Heart left ventricle (tissue), 13 donors: ENCODE data around the gene HNRNPL.
"Not testable (repeated sequence)": the region's sequence is repeated elsewhere in the genome, so short reads cannot be mapped to it uniquely, and the experiment has no call there.

Experiments used
- CTCF ChIP-seq, 12 donors: fragments of 200-600 bp; sonication (generic) in 4 of 12; IDR thresholded peaks; one replicate each; pipeline versions ENCODE4 v1.5.0 to v1.8.0; 2018 to 2022; ENCODE audit warnings: antibody characterized with exemption in 12 of 12, mild to moderate bottlenecking in 5 of 12
- POLR2A ChIP-seq, 2 donors: fragments of 450-650 bp; IDR thresholded peaks; one replicate each; pipeline ENCODE4 v1.6.1; 2017; ENCODE audit warnings: antibody characterized with exemption in 2 of 2, mild to moderate bottlenecking in 2 of 2, moderate library complexity in 2 of 2
- donor health status: ischemic (EF 13 %, LVEDD 7.1; RV severe dilation, severe dysfunction).
- donor health status: DM: no; HTN: yes; CAD: no.
- donor health status: DM: no; HTN: no; CAD: no.
- donor health status: ischemic (EF 25% LVEDD 6.9; RV normal size, moderate dysfunction).
- donor health status: ischemic (EF 25% LVEDD 5.7; RV mildly dilated, moderate dysfunction).
- donor health status: ischemic (EF 35%, LVEDD 5.7; RV mildly dilated, moderate dysfunction).
- donor health status: nonischemic (EF 11% LVEDD 7.7; RV severe dilation, severe dysfunction).
- donor health status: DM: yes; HTN: yes; CAD: no.
- donor health status: PGD.
- donor health status: ischemic (EF 29% LVEDD 5.4; RV normal size, mild dysfunction).
- donor health status: nonischemic (EF 23%, LVEDD 6.1; RV moderate dilation, normal function).

- not testable (repeated sequence) for TF ChIP-seq CTCF, POLR2A (IDR thresholded peaks at IDR 0.05)
Measured at GRCh38 chr19:38807374-38808098, 42.2 kb downstream of the HNRNPL start.
